Hepatocyte (in vitro differentiated cells): Measurements from ENCODE around the gene SEL1L.

Experiments
- CTCF ChIP-seq: fragments of 200-600 bp; sonication (generic); IDR thresholded peaks from 2 replicates; pipeline ENCODE4 v1.5.1; 2016; ENCODE audit warnings: antibody characterized with exemption, mild to moderate bottlenecking; ENCODE audit not compliant: poor library complexity
- EZH2phosphoT487 ChIP-seq: fragments of 200-600 bp; sonication (generic); IDR thresholded peaks from one replicate; pipeline ENCODE4 v1.6.1; 2018; ENCODE audit warnings: antibody characterized with exemption, mild to moderate bottlenecking, low read depth, moderate library complexity; ENCODE audit not compliant: unreplicated experiment, severe bottlenecking

- TF ChIP-seq CTCF: no peak
- TF ChIP-seq EZH2phosphoT487: no peak
Measured at GRCh38 chr14:81441626-81442134, 92.0 kb downstream of the SEL1L start.
